ENCODE results near the gene ARNT2. TPM values are rescaled to one million over a fixed set of nuclear protein-coding genes. Genes with fewer than 3 reads are reported as not detected.
A peak's percentile ranks its signal among the peaks of the same experiment; 100 is the strongest.
"Not testable (repeated sequence)": the region's sequence is repeated elsewhere in the genome, so short reads cannot be mapped to it uniquely, and the experiment has no call there.

The ARNT2 gene
- polyA plus RNA-seq, 1 experiment, result 44.6 TPM

DNA sequence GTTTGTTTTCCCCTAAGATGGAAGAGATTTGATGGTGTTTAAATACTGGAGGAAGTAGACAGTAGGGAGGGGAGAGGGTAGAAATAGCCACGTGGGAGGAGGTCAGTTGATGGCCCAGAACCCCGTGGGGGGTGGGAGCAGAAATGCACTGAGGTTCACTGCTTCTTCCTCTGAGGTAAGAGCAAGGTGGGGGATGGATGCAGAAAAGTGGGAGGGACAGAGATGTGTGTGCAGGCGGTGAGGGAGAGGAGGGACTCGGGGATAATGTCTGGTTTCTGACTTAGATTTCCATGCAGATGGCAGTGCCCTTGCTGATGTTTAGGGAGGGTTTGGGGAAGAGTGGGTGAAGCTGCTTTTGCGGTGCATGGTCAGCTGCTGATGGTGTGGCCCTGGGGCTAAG lies 102.9 kb downstream of the ARNT2 start:
- Histone ChIP-seq H3K36me3 (ENCODE audit: control insufficient read depth, insufficient read depth, low read length) (no peaks in the 10 kb centered on the region), H3K4me3 (ENCODE audit: low read depth, low read length) (no peak overlapping the region), H3K27me3 (ENCODE audit: control insufficient read depth, insufficient read depth, low read length) (no peaks in the 10 kb centered on the region)
- POLR2A ChIA-PET, result interaction anchor here (0.6 to 1.9 kb wide), 3 partner anchors 18 to 56 kb away, joined by 3 to 4 read pairs (median 3); no protein-coding TSS in a partner anchor
- TF ChIP-seq, protein P1, sequence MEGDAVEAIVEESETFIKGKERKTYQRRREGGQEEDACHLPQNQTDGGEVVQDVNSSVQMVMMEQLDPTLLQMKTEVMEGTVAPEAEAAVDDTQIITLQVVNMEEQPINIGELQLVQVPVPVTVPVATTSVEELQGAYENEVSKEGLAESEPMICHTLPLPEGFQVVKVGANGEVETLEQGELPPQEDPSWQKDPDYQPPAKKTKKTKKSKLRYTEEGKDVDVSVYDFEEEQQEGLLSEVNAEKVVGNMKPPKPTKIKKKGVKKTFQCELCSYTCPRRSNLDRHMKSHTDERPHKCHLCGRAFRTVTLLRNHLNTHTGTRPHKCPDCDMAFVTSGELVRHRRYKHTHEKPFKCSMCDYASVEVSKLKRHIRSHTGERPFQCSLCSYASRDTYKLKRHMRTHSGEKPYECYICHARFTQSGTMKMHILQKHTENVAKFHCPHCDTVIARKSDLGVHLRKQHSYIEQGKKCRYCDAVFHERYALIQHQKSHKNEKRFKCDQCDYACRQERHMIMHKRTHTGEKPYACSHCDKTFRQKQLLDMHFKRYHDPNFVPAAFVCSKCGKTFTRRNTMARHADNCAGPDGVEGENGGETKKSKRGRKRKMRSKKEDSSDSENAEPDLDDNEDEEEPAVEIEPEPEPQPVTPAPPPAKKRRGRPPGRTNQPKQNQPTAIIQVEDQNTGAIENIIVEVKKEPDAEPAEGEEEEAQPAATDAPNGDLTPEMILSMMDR (IDR thresholded peaks at IDR 0.05; ENCODE audit: insufficient read depth, low read depth, low read length), result no peak
- CTCF ChIA-PET, result interaction anchor here (1.0 to 1.9 kb wide), 3 partner anchors 12 to 52 kb away, joined by 3 to 13 read pairs (median 3); no protein-coding TSS in a partner anchor
- DNase-seq (ENCODE audit: low read depth), result no peak

DNA sequence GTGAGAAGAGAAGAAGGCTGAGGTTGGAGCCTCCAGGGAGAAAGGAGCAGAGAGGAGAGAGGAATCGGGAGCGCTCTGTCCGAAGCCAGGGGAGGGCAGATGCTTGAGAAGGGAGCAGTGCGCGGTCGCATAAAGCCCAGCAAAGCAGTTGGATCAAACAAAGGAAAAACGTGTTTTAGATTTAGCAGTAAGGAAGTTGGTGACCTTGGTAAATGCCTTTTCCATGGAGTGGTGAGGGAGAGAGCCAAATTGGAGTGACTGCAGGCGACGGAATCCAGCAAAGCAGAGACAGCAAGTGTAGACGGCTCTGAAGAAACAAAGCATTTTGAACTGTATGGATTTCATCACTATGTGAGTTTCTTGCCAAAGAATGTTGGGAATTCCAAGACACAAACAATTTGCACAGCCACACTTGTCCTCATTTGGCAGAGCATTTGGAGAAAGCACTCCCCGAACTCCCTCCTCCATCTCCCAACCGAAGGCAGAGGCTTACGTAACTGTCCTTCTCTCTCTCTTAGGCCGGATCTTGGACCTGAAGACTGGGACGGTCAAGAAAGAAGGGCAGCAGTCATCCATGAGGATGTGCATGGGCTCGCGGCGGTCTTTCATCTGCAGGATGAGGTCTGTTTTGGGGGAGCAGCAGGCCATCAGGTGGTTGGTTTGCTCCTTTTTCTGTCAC lies 103.6 kb downstream of the ARNT2 start:
- ChIA-PET POLR2A (interaction anchor here (1.9 kb wide), 1 partner anchor 18 kb away, joined by 4 read pairs; no protein-coding TSS in a partner anchor), CTCF (interaction anchor here (1.0 to 1.9 kb wide), 3 partner anchors 13 to 52 kb away, joined by 3 to 13 read pairs (median 3); no protein-coding TSS in a partner anchor)
- H3K27me3 ChIP-seq (ENCODE audit: control insufficient read depth, insufficient read depth, low read length), result no peaks in the 10 kb centered on the region
- no peak overlapping the region; the same call in 1 of the 2 replicates for H3K4me3 ChIP-seq (ENCODE audit: low read depth, low read length)
- peak; percentile 99 for DNase-seq (ENCODE audit: low read depth)
- TF ChIP-seq, protein P1 (IDR thresholded peaks at IDR 0.05; ENCODE audit: insufficient read depth, low read depth, low read length), result no peak
- H3K36me3 ChIP-seq (ENCODE audit: control insufficient read depth, insufficient read depth, low read length), result no peaks in the 10 kb centered on the region

DNA sequence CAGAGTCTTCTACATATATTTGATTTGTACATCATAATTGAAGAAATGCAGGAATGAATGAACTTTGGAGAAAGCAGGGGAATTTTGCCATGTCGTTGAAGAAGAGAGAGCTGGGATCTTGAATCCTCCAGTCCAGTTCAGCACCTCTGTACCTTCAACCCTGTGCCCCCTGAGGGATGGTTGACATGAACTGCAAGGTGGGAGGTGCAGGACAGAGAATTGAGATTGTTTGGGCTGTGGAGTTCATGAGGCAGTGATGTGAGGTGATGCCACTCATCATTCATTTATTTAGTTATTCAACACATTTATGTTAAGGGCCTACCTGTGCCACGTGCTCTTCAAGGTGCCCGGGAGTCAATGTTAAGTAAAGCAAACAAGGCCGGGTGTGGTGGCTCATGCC lies 104.6 kb downstream of the ARNT2 start:
- Histone ChIP-seq H3K36me3 (ENCODE audit: control insufficient read depth, insufficient read depth, low read length) (no peaks in the 10 kb centered on the region), H3K4me3 (ENCODE audit: low read depth, low read length) (no peak overlapping the region), H3K27me3 (ENCODE audit: control insufficient read depth, insufficient read depth, low read length) (no peaks in the 10 kb centered on the region)
- CTCF ChIA-PET, result interaction anchor here (0.6 kb wide), 1 partner anchor 53 kb away, joined by 3 read pairs; no protein-coding TSS in a partner anchor
- DNase-seq (ENCODE audit: low read depth), result no peak
- POLR2A ChIA-PET, result no interaction called here
- TF ChIP-seq, protein P1 (IDR thresholded peaks at IDR 0.05; ENCODE audit: insufficient read depth, low read depth, low read length), result no peak

DNA sequence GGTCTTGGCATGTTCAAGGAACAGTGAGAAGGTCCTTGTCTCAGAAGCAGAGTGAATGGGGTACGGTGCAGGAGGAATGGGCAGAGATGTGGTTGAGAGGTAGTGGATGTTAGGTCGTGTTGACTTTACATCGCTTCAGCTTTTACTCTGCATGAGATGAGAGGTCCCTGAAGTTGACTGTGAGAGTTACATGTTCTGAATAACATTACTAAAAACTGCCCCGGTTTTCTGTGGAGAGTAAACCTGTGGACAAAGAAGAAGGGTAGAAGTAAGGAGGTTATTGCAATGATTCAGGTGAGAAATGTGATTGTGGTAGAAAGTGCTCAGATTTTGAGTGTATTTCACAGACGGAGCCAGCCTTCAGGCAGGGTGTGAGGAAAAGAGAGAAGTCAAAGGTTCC lies 105.6 kb downstream of the ARNT2 start:
- ChIA-PET POLR2A (no interaction called here), CTCF (interaction anchor here (0.9 to 1.1 kb wide), 2 partner anchors 21 to 267 kb away, joined by 3 to 4 read pairs; no protein-coding TSS in a partner anchor)
- TF ChIP-seq, protein P1 (IDR thresholded peaks at IDR 0.05; ENCODE audit: insufficient read depth, low read depth, low read length), result no peak
- H3K4me3 ChIP-seq (ENCODE audit: low read depth, low read length), result no peak overlapping the region
- H3K27me3 ChIP-seq (ENCODE audit: control insufficient read depth, insufficient read depth, low read length), result no peaks in the 10 kb centered on the region
- no peaks in the 10 kb centered on the region for H3K36me3 ChIP-seq (ENCODE audit: control insufficient read depth, insufficient read depth, low read length)
- DNase-seq (ENCODE audit: low read depth), result no peak

DNA sequence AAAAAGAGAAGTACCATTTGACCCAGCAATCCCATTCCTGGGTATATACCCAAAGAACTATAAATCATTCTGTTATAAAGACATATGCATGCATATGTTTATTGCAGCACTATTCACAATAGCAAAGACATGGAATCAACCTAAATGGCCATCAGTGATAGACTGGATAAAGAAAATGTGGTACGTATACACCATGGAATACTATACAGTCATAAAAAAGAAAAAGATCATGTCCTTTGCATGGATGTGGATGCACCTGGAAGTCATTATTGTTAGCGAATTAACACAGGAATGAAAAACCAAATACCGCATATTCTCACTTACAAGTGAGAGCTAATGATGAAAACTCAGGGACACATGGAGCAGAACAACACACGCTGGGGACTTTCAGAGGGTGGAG lies 106.8 kb downstream of the ARNT2 start:
- H3K36me3 ChIP-seq (ENCODE audit: control insufficient read depth, insufficient read depth, low read length); DNase-seq (ENCODE audit: low read depth); H3K4me3 ChIP-seq (ENCODE audit: low read depth, low read length); POLR2A ChIA-PET; H3K27me3 ChIP-seq (ENCODE audit: control insufficient read depth, insufficient read depth, low read length): not testable (repeated sequence)
- CTCF ChIA-PET, result interaction anchor here (1.1 kb wide), 1 partner anchor 266 kb away, joined by 3 read pairs; no protein-coding TSS in a partner anchor

Data from BJ (cell line).